ENCODE results near the gene RNASEH1. TPM values are rescaled to one million over a fixed set of nuclear protein-coding genes. Genes with fewer than 3 reads are reported as not detected.

RNASEH1 gene
- total and polyA plus RNA-seq, 2 of the 4 experiments (the other 2 are of a cell fraction), result 23.5 to 23.7 TPM

- Histone ChIP-seq H4K8ac (ENCODE audit: low read depth in 2 of 2, low read length in 2 of 2) (no peak overlapping the region), H2BK15ac (ENCODE audit: low read depth, low read length) (no peak overlapping the region), H2BK20ac (ENCODE audit: low read depth, low read length) (no peak overlapping the region), H2AFZ (replicated peaks; ENCODE audit: low read length, poor library complexity) (no peak overlapping the region), H3K4me1 (ENCODE audit: control insufficient read depth, insufficient read depth, low read length) (no peaks in the 10 kb centered on the region), H2AK9ac (replicated peaks; ENCODE audit: low read depth, low read length, poor library complexity) (no peak overlapping the region), H3K79me1 (ENCODE audit: low read depth in 1 of 2, low read length in 2 of 2) (peaks cover 12 to 25% of the 10 kb centered on the region in 2 experiments), H2BK5ac (ENCODE audit: low read depth, low read length, poor library complexity, severe bottlenecking) (no peak overlapping the region), H3K4me2 (ENCODE audit: low read depth, low read length) (no peak overlapping the region), H3K9me3 (ENCODE audit: control insufficient read depth, insufficient read depth, low read length) (no peaks in the 10 kb centered on the region), H3K4me3 (ENCODE audit: insufficient read depth, low read depth, low read length) (no peak overlapping the region), H2BK120ac (ENCODE audit: low read depth, low read length) (no peak overlapping the region), H2AK5ac (ENCODE audit: low read depth, low read length) (no peak overlapping the region), H3K36me3 (ENCODE audit: control insufficient read depth, insufficient read depth, low read length) (peaks cover 24% of the 10 kb centered on the region), H3K27me3 (ENCODE audit: control insufficient read depth, insufficient read depth, low read length) (no peaks in the 10 kb centered on the region), H3K4ac (ENCODE audit: low read depth, low read length) (no peak overlapping the region), H4K5ac (ENCODE audit: low read depth, low read length) (no peak overlapping the region), H3K9me1 (ENCODE audit: insufficient read depth, low read length) (no peaks in the 10 kb centered on the region), H3K18ac (ENCODE audit: low read depth, low read length) (no peak overlapping the region), H3K9ac (ENCODE audit: low read depth, low read length) (no peak overlapping the region), H3K14ac (replicated peaks; ENCODE audit: low read depth, low read length) (no peak overlapping the region), H3K27ac (ENCODE audit: insufficient read depth, low read length) (no peak overlapping the region), H3K23ac (ENCODE audit: low read depth, low read length) (no peak overlapping the region), H4K91ac (ENCODE audit: insufficient read depth, low read depth, low read length) (no peak overlapping the region), H4K20me1 (ENCODE audit: insufficient read depth, low read length) (no peaks in the 10 kb centered on the region; the same call in 1 of the 2 replicates), H3K56ac (ENCODE audit: extremely low read depth, insufficient read depth, low read length) (no peak overlapping the region)
- no peak for TF ChIP-seq BHLHE40 (IDR thresholded peaks at IDR 0.05; ENCODE audit: low read depth, low read length)
- no peak for TF ChIP-seq CHD1 (IDR thresholded peaks at IDR 0.05; ENCODE audit: low read depth, low read length)
- no peak for TF ChIP-seq ELK1 (IDR thresholded peaks at IDR 0.05; ENCODE audit: borderline replicate concordance, low read depth, low read length)
- no peak for TF ChIP-seq RFX5 (IDR thresholded peaks at IDR 0.05; ENCODE audit: low read depth, low read length)
- no peak for TF ChIP-seq USF2 (IDR thresholded peaks at IDR 0.05; ENCODE audit: low read depth, low read length)
- TF ChIP-seq RCOR1 (IDR thresholded peaks at IDR 0.05; ENCODE audit: insufficient replicate concordance, low read length), result no peak
- TF ChIP-seq MAFK (IDR thresholded peaks at IDR 0.05; ENCODE audit: low read depth, low read length), result no peak
- dilution Hi-C loops (cut with HindIII; ENCODE audit: low sequenced_read_pairs, unreplicated experiment), result no loop called here
- ATAC-seq (ENCODE audit: low read depth), result no peak
- ChIA-PET POLR2A (ENCODE audit: unreplicated experiment) (no interaction called here), CTCF (no interaction called here)
- WGBS, 2 experiments (ENCODE audit: extremely low coverage in 2 of 2, insufficient read length in 1 of 2), result no CpG with 5 or more reads among the region's 3 CpGs
- intact Hi-C loops (cut with micrococcal nuclease), result no loop called here
- in situ Hi-C loops (cut with MboI; ENCODE audit: low sequenced_read_pairs), result no loop called here
- no TSS peak for BruUV-seq (replicated peaks)
- no peak for DNase-seq
These were observed 44.9 kb downstream of the RNASEH1 start for GRCh38 chr2:3513026-3513810.
